Endothelial cell of umbilical vein (primary cell): ENCODE data around the gene RGS17.

Experiments
- CTCF ChIP-seq, 2 donors: IDR thresholded peaks; 1 replicate in 1 of 2; 2 replicates in 1 of 2; pipeline ENCODE4 v1.5.1; 2011; ENCODE audit warnings: low read length in 2 of 2, mild to moderate bottlenecking in 2 of 2, moderate library complexity in 2 of 2, control low read depth in 1 of 2, inconsistent platforms in 1 of 2, low read depth in 1 of 2; ENCODE audit not compliant: insufficient read depth in 1 of 2; ENCODE audit errors: extremely low read depth in 1 of 2
- EZH2 ChIP-seq: IDR thresholded peaks from 2 replicates; pipeline ENCODE4 v1.6.1; 2012; ENCODE audit warnings: borderline replicate concordance, low read depth, mild to moderate bottlenecking, moderate library complexity, low read length, inconsistent platforms; ENCODE audit not compliant: severe bottlenecking
- MAX ChIP-seq: IDR thresholded peaks from 2 replicates; pipeline ENCODE4 v1.6.1; 2011; ENCODE audit not compliant: insufficient read depth, insufficient read length
- POLR2A ChIP-seq: IDR thresholded peaks from 2 replicates; pipeline ENCODE4 v1.6.1; 2012; ENCODE audit warnings: low read depth, mild to moderate bottlenecking, control low read depth, low read length

- TF ChIP-seq CTCF (IDR thresholded peaks at IDR 0.05; ENCODE audit: extremely low read depth in 1 of 2, insufficient read depth in 1 of 2, low read depth in 1 of 2, low read length in 2 of 2) = no peak
- TF ChIP-seq EZH2 = no peak
- no peak for TF ChIP-seq POLR2A
- no peak for TF ChIP-seq MAX
These were observed 87.4 kb downstream of the RGS17 start for GRCh38 chr6:153043719-153044118.
